SK-N-SH (cell line): ENCODE data around the gene C1QTNF9. TPM values are rescaled to one million over a fixed set of nuclear protein-coding genes. Genes with fewer than 3 reads are reported as not detected.
A peak's percentile ranks its signal among the peaks of the same experiment; 100 is the strongest.

Source experiments
- CTCF ChIA-PET: fragments of 300-600, 350-600 bp; formaldehyde crosslinking; extraction: SDS; loops from one replicate; lab custom pipeline; 2021; lab: Yijun Ruan, JAX
- POLR2A ChIA-PET: fragments of 350-600 bp; sonication (Branson Sonifier 250); formaldehyde crosslinking; extraction: SDS; loops from one replicate; lab custom pipeline; 2020; ENCODE audit warnings: antibody characterized with exemption, inconsistent platforms; lab: Yijun Ruan, JAX
- DNase-seq: peaks from one replicate; pipeline ENCODE4 v3.0.0; 2012
- H2AFZ ChIP-seq: fragments of 200-600 bp; sonication (generic); 2 replicates; pipeline ENCODE4 v1.8.1; 2016; ENCODE audit warnings: antibody characterized with exemption, mild to moderate bottlenecking, low read depth
- H3F3A ChIP-seq: fragments of 200-600 bp; sonication (generic); replicated peaks from 2 replicates; pipeline ENCODE3; 2016; ENCODE audit warnings: antibody characterized with exemption, mild to moderate bottlenecking; ENCODE audit not compliant: insufficient read depth
- H3K27ac ChIP-seq, 2 experiments: fragments of 200-500 bp in 1 of 2; fragments of 200-600 bp in 1 of 2; sonication (Bioruptor generic) in 1 of 2; sonication (generic), shearing (Covaris generic) in 1 of 2; 2 replicates each; pipeline versions ENCODE4 v1.5.1 to v1.6.1; 2014 to 2016; ENCODE audit warnings: low read depth in 2 of 2, inconsistent platforms in 1 of 2, low read length in 1 of 2, mild to moderate bottlenecking in 1 of 2, mixed read lengths in 1 of 2
- H3K27me3 ChIP-seq: fragments of 200-600 bp; sonication (generic), shearing (Covaris generic); 2 replicates; pipeline ENCODE4 v1.6.1; 2016; ENCODE audit warnings: mixed run types; ENCODE audit not compliant: insufficient read depth
- H3K36me3 ChIP-seq, 2 experiments: fragments of 200-500 bp in 1 of 2; fragments of 200-600 bp in 1 of 2; sonication (Bioruptor generic) in 1 of 2; sonication (generic) in 1 of 2; replicated peaks in 1 of 2; 2 replicates each; pipeline versions ENCODE3 to v1.5.1; 2014 to 2016; ENCODE audit warnings: low read length in 1 of 2, mild to moderate bottlenecking in 1 of 2; ENCODE audit not compliant: insufficient read depth in 2 of 2, control insufficient read depth in 1 of 2
- H3K4me1 ChIP-seq, 2 experiments: fragments of 200-500 bp in 1 of 2; fragments of 200-600 bp in 1 of 2; sonication (Bioruptor generic) in 1 of 2; sonication (generic), shearing (Covaris generic) in 1 of 2; 2 replicates each; pipeline versions ENCODE4 v1.5.1 to v1.6.1; 2014 to 2016; ENCODE audit warnings: low read depth in 1 of 2, low read length in 1 of 2, mixed run types in 1 of 2; ENCODE audit not compliant: insufficient read depth in 2 of 2, control insufficient read depth in 1 of 2
- H3K4me2 ChIP-seq: fragments of 200-600 bp; sonication (generic), shearing (Covaris generic); 2 replicates; pipeline ENCODE4 v1.6.1; 2017; ENCODE audit warnings: mixed run types
- H3K4me3 ChIP-seq, 2 experiments: fragments of 200-500 bp in 1 of 2; fragments of 200-600 bp in 1 of 2; sonication (Bioruptor generic) in 1 of 2; sonication (generic), shearing (Covaris generic) in 1 of 2; 2 replicates each; pipeline versions ENCODE4 v1.5.1 to v1.8.1; 2014 to 2016; ENCODE audit warnings: low read depth in 2 of 2, inconsistent platforms in 1 of 2, low read length in 1 of 2, mild to moderate bottlenecking in 1 of 2, mixed read lengths in 1 of 2, moderate library complexity in 1 of 2
- H3K79me2 ChIP-seq: fragments of 200-600 bp; sonication (generic); 2 replicates; pipeline ENCODE4 v1.8.1; 2017; ENCODE audit warnings: mild to moderate bottlenecking; ENCODE audit not compliant: insufficient read depth
- H3K9ac ChIP-seq: fragments of 200-600 bp; sonication (generic); 2 replicates; pipeline ENCODE4 v1.6.1; 2017; ENCODE audit warnings: mixed run types
- H3K9me2 ChIP-seq: fragments of 200-600 bp; sonication (generic); 2 replicates; pipeline ENCODE4 v1.6.1; 2017; ENCODE audit warnings: mixed run types
- H3K9me3 ChIP-seq: fragments of 200-600 bp; sonication (generic); 2 replicates; pipeline ENCODE4 v1.6.1; 2017; ENCODE audit warnings: mixed run types, mild to moderate bottlenecking, moderate library complexity
- H4K20me1 ChIP-seq: fragments of 200-600 bp; sonication (generic); 2 replicates; pipeline ENCODE4 v1.6.1; 2017; ENCODE audit warnings: mild to moderate bottlenecking, mixed run types; ENCODE audit not compliant: insufficient read depth
- EZH2phosphoT487 ChIP-seq: fragments of 200-600 bp; sonication (generic); IDR thresholded peaks from 2 replicates; pipeline ENCODE4 v1.6.1; 2017; ENCODE audit warnings: low read depth, mixed run types, mild to moderate bottlenecking, antibody characterized with exemption, moderate library complexity, borderline replicate concordance
- GABPA ChIP-seq: IDR thresholded peaks from 2 replicates; pipeline ENCODE4 v1.4.0; 2012; ENCODE audit warnings: low read depth, mild to moderate bottlenecking
- JUND ChIP-seq: IDR thresholded peaks from 2 replicates; pipeline ENCODE4 v1.4.0; 2012
- MXI1 ChIP-seq: IDR thresholded peaks from 2 replicates; pipeline ENCODE4 v1.6.1; 2012; ENCODE audit warnings: mild to moderate bottlenecking, low read depth, low read length, improper control_type of control experiment
- RXRA ChIP-seq: IDR thresholded peaks from 2 replicates; pipeline ENCODE4 v1.4.0; 2012; ENCODE audit warnings: low read depth, mild to moderate bottlenecking, borderline replicate concordance
- SIN3A ChIP-seq: IDR thresholded peaks from 2 replicates; pipeline ENCODE4 v1.6.1; 2012; ENCODE audit warnings: low read depth, mild to moderate bottlenecking, low read length, moderate library complexity, borderline replicate concordance
- USF1 ChIP-seq: IDR thresholded peaks from 2 replicates; pipeline ENCODE4 v1.4.0; 2012; ENCODE audit warnings: low read depth, borderline replicate concordance
- WGBS: methylation state at CpG from one replicate; pipeline ENCODE4 v1.1.6; 2017; ENCODE audit warnings: low lambda C conversion rate; 5-methylcytosine and 5-hydroxymethylcytosine counted together
- polyA plus RNA-seq, 3 experiments: library from polyadenylated mRNA; depleted of rRNA; stranded (reverse); fragments of >200 nt; gene quantifications; 2 replicates each; pipeline ENCODE4 v1.2.3, GENCODE V29; 2012
- TF ChIP-seq, protein P1 (sequence below): IDR thresholded peaks from 2 replicates; pipeline ENCODE4 v1.4.0; 2012; ENCODE audit warnings: low read depth

The C1QTNF9 gene
- polyA plus RNA-seq, 1 of the 3 experiments (the other 2 are of a cell fraction) = not detected

- Histone ChIP-seq H3K27me3 (no peaks in the 10 kb centered on the region), H4K20me1 (no peaks in the 10 kb centered on the region), H3K79me2 (no peaks in the 10 kb centered on the region), H3K4me3 (peak overlapping the region; percentile 35 to 51; a peak in 3 of 4 replicates), H3K4me1 (peaks cover 11 to 21% of the 10 kb centered on the region in 2 experiments), H3F3A (no peaks in the 10 kb centered on the region), H2AFZ (peak overlapping the region; percentile 53; the same call in 1 of the 2 replicates), H3K9me2 (no peaks in the 10 kb centered on the region), H3K9ac (peak overlapping the region; percentile 47; the same call in 1 of the 2 replicates), H3K36me3 (no peaks in the 10 kb centered on the region), H3K9me3 (no peaks in the 10 kb centered on the region), H3K4me2 (peak overlapping the region; percentile 74), H3K27ac (peak overlapping the region; percentile 59 to 89; a peak in 3 of 4 replicates)
- TF ChIP-seq SIN3A (no peak), MXI1 (peak; percentile 68)
- TF ChIP-seq, protein P1, sequence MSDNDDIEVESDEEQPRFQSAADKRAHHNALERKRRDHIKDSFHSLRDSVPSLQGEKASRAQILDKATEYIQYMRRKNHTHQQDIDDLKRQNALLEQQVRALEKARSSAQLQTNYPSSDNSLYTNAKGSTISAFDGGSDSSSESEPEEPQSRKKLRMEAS = 0 out of 2 replicates have a peak, but pooled peaks have one; percentile 8
- peak; percentile 70 for DNase-seq
- ChIA-PET POLR2A (interaction anchor here (0.6 kb wide), 2 partner anchors 17 to 18 kb away, joined by 3 read pairs; no protein-coding TSS in a partner anchor), CTCF (interaction anchor here (1.0 to 1.4 kb wide), 3 partner anchors 14 to 382 kb away, joined by 3 to 5 read pairs (median 3); no protein-coding TSS in a partner anchor)
- 5% methylated on average over 9 of the region's 10 CpGs for WGBS
These were observed 38.7 kb upstream of the C1QTNF9 start for GRCh38 chr13:24270639-24271141.

GRCh38 chr13:24271231-24271600, 38.2 kb upstream of the C1QTNF9 start:
- peak overlapping the region; percentile 47; the same call in 1 of the 2 replicates for H3K9ac ChIP-seq
- POLR2A ChIA-PET = no interaction called here
- H4K20me1 ChIP-seq = no peaks in the 10 kb centered on the region
- peak overlapping the region; percentile 74 for H3K4me2 ChIP-seq
- no peaks in the 10 kb centered on the region for H3F3A ChIP-seq
- H3K4me1 ChIP-seq = peaks cover 11 to 21% of the 10 kb centered on the region in 2 experiments
- peak overlapping the region; percentile 59 to 89; a peak in 3 of 4 replicates for H3K27ac ChIP-seq
- no peak for DNase-seq
- no peaks in the 10 kb centered on the region for H3K79me2 ChIP-seq
- no peaks in the 10 kb centered on the region for H3K27me3 ChIP-seq
- H3K4me3 ChIP-seq = peak overlapping the region; percentile 44 to 46
- H2AFZ ChIP-seq = peak overlapping the region; percentile 91
- TF ChIP-seq USF1 (no peak), RXRA (no peak), SIN3A (no peak), GABPA (no peak), EZH2phosphoT487 (no peak), JUND (no peak)
- TF ChIP-seq, all 33 proteins: peak for 0
- no peaks in the 10 kb centered on the region for H3K9me3 ChIP-seq
- H3K9me2 ChIP-seq = no peaks in the 10 kb centered on the region
- CTCF ChIA-PET = interaction anchor here (0.6 to 1.0 kb wide), 2 partner anchors 13 to 17 kb away, joined by 3 read pairs; no protein-coding TSS in a partner anchor
- H3K36me3 ChIP-seq = no peaks in the 10 kb centered on the region
- WGBS = 43% methylated on average over 1 of the region's 1 CpG
